H9 (cell line): ENCODE data around the gene TTC27. TPM values are rescaled to one million over a fixed set of nuclear protein-coding genes. Genes with fewer than 3 reads are reported as not detected.

ENCODE experiments used
- DNase-seq: peaks from one replicate; pipeline ENCODE4 v3.0.0-alpha.2; 2017
- H2AFZ ChIP-seq: one replicate; pipeline ENCODE4 v1.6.1; 2013; ENCODE audit warnings: mild to moderate bottlenecking, low read length, control low read depth, moderate library complexity
- H2AK5ac ChIP-seq: 2 replicates; pipeline ENCODE4 v1.6.1; 2013; ENCODE audit warnings: low read length, control low read depth, mixed read lengths; ENCODE audit not compliant: insufficient read length
- H2BK120ac ChIP-seq: one replicate; pipeline ENCODE4 v1.6.1; 2013; ENCODE audit warnings: low read depth, mild to moderate bottlenecking, low read length, control low read depth, inconsistent platforms; ENCODE audit not compliant: poor library complexity, severe bottlenecking
- H2BK12ac ChIP-seq: 2 replicates; pipeline ENCODE4 v1.6.1; 2013; ENCODE audit warnings: low read length, control low read depth, mixed read lengths, low read depth; ENCODE audit not compliant: insufficient read length
- H2BK15ac ChIP-seq: 2 replicates; pipeline ENCODE4 v1.6.1; 2013; ENCODE audit warnings: low read depth, low read length, control low read depth
- H2BK20ac ChIP-seq: one replicate; pipeline ENCODE4 v1.6.1; 2013; ENCODE audit warnings: low read depth, mild to moderate bottlenecking, low read length, control low read depth, inconsistent platforms; ENCODE audit not compliant: poor library complexity, severe bottlenecking
- H2BK5ac ChIP-seq: 2 replicates; pipeline ENCODE4 v1.6.1; 2013; ENCODE audit warnings: low read length, control low read depth, mixed read lengths; ENCODE audit not compliant: insufficient read length
- H3K14ac ChIP-seq: 2 replicates; pipeline ENCODE4 v1.6.1; 2013; ENCODE audit warnings: low read length, control low read depth; ENCODE audit not compliant: insufficient read depth
- H3K18ac ChIP-seq: 2 replicates; pipeline ENCODE4 v1.6.1; 2013; ENCODE audit warnings: low read depth, mild to moderate bottlenecking, mixed read lengths, low read length, control low read depth; ENCODE audit not compliant: insufficient read length
- H3K23ac ChIP-seq: 2 replicates; pipeline ENCODE4 v1.6.1; 2013; ENCODE audit warnings: low read length, control low read depth, mixed read lengths, low read depth; ENCODE audit not compliant: insufficient read length
- H3K23me2 ChIP-seq: 2 replicates; pipeline ENCODE4 v1.6.1; 2013; ENCODE audit warnings: low read depth, mild to moderate bottlenecking, mixed read lengths, low read length, control low read depth; ENCODE audit not compliant: insufficient read length, poor library complexity, severe bottlenecking
- H3K27ac ChIP-seq: 2 replicates; pipeline ENCODE4 v1.5.1; 2013; ENCODE audit warnings: low read length, control low read depth, mixed read lengths, low read depth; ENCODE audit not compliant: insufficient read length
- H3K27me3 ChIP-seq: 2 replicates; pipeline ENCODE4 v1.6.1; 2013; ENCODE audit warnings: low read length, control low read depth, inconsistent platforms; ENCODE audit not compliant: insufficient read depth
- H3K4ac ChIP-seq: 2 replicates; pipeline ENCODE4 v1.6.1; 2013; ENCODE audit warnings: low read depth, mild to moderate bottlenecking, control low read depth, inconsistent platforms, low read length, moderate library complexity
- H3K4me1 ChIP-seq: 2 replicates; pipeline ENCODE4 v1.6.1; 2013; ENCODE audit warnings: low read length, control low read depth, inconsistent platforms; ENCODE audit not compliant: insufficient read depth
- H3K4me2 ChIP-seq: 2 replicates; pipeline ENCODE4 v1.6.1; 2013; ENCODE audit warnings: low read length, control low read depth, mixed read lengths; ENCODE audit not compliant: insufficient read length, insufficient read depth
- H3K56ac ChIP-seq: 2 replicates; pipeline ENCODE4 v1.6.1; 2013; ENCODE audit warnings: low read depth, mild to moderate bottlenecking, mixed read lengths, low read length, control low read depth; ENCODE audit not compliant: insufficient read length
- H3K79me1 ChIP-seq: 2 replicates; pipeline ENCODE4 v1.6.1; 2013; ENCODE audit warnings: low read depth, mild to moderate bottlenecking, moderate library complexity, low read length, control low read depth, inconsistent platforms; ENCODE audit not compliant: insufficient read depth, poor library complexity, severe bottlenecking
- H3K79me2 ChIP-seq: 2 replicates; pipeline ENCODE4 v1.6.1; 2013; ENCODE audit warnings: low read length, control low read depth, inconsistent platforms; ENCODE audit not compliant: insufficient read depth
- H3K9ac ChIP-seq: 2 replicates; pipeline ENCODE4 v1.6.1; 2013; ENCODE audit warnings: low read length, control low read depth, mixed read lengths; ENCODE audit not compliant: insufficient read length; ENCODE audit errors: extremely low read depth
- H3K9me3 ChIP-seq: one replicate; pipeline ENCODE4 v1.6.1; 2013; ENCODE audit warnings: low read depth, low read length, inconsistent platforms; ENCODE audit not compliant: control insufficient read depth
- H3T11ph ChIP-seq: one replicate; pipeline ENCODE4 v1.6.1; 2013; ENCODE audit warnings: mild to moderate bottlenecking, low read length, control low read depth, inconsistent platforms
- H4K20me1 ChIP-seq: one replicate; pipeline ENCODE4 v1.6.1; 2013; ENCODE audit not compliant: control insufficient read depth, insufficient read length, insufficient read depth
- H4K5ac ChIP-seq: 2 replicates; pipeline ENCODE4 v1.6.1; 2013; ENCODE audit warnings: low read depth, mild to moderate bottlenecking, mixed read lengths, low read length, control low read depth; ENCODE audit not compliant: insufficient read length
- H4K8ac ChIP-seq: replicated peaks from 2 replicates; pipeline ENCODE4 v1.6.1; 2013; ENCODE audit warnings: low read length, control low read depth, mixed read lengths, low read depth; ENCODE audit not compliant: insufficient read length
- H4K91ac ChIP-seq: 2 replicates; pipeline ENCODE4 v1.6.1; 2013; ENCODE audit warnings: low read depth, mild to moderate bottlenecking, moderate library complexity, mixed read lengths, low read length, control low read depth; ENCODE audit not compliant: insufficient read length
- H3K27ac Mint-ChIP-seq, 3 experiments: 2 replicates in 2 of 3; 3 replicates in 1 of 3; pipeline ENCODE4 v1.8.0; 2020 to 2021; ENCODE audit warnings: mixed read lengths in 3 of 3, mild to moderate bottlenecking in 1 of 3, moderate library complexity in 1 of 3
- H3K27me3 Mint-ChIP-seq: 2 replicates; pipeline ENCODE4 v1.8.0; 2021; ENCODE audit warnings: low read depth, mild to moderate bottlenecking, moderate library complexity, mixed read lengths
- H3K36me3 Mint-ChIP-seq, 3 experiments: 2 replicates in 2 of 3; 3 replicates in 1 of 3; pipeline ENCODE4 v1.8.0; 2020 to 2021; ENCODE audit warnings: low read depth in 3 of 3, mixed read lengths in 3 of 3; ENCODE audit not compliant: insufficient read depth in 1 of 3
- H3K4me1 Mint-ChIP-seq, 2 experiments: 2 replicates each; pipeline ENCODE4 v1.8.0; 2020; ENCODE audit warnings: mixed read lengths in 2 of 2
- H3K4me3 Mint-ChIP-seq, 2 experiments: 2 replicates in 1 of 2; 3 replicates in 1 of 2; pipeline ENCODE4 v1.8.0; 2020 to 2021; ENCODE audit warnings: mild to moderate bottlenecking in 2 of 2, mixed read lengths in 2 of 2, moderate library complexity in 1 of 2
- H3K9me3 Mint-ChIP-seq, 2 experiments: 2 replicates in 1 of 2; 3 replicates in 1 of 2; pipeline ENCODE4 v1.8.0; 2020; ENCODE audit warnings: mild to moderate bottlenecking in 2 of 2, mixed read lengths in 2 of 2, moderate library complexity in 1 of 2
- WGBS: extraction: QIAGEN DNeasy Blood & Tissue Kit; methylation state at CpG from one replicate; pipeline ENCODE4 v1.1.7; 2013; ENCODE audit warnings: missing lambda C conversion rate, low lambda C conversion rate, mixed read lengths; ENCODE audit not compliant: insufficient read length; ENCODE audit errors: extremely low coverage; 5-methylcytosine and 5-hydroxymethylcytosine counted together
- total RNA-seq: library from RNA; stranded (reverse); gene quantifications from 2 replicates; pipeline ENCODE4 v1.2.1, GENCODE V29; 2021
- TF ChIP-seq, protein P1 (sequence below): fragments of 200-600 bp; sonication (generic); conservative IDR thresholded peaks from 3 replicates; pipeline ENCODE4 v1.8.0; 2021; ENCODE audit warnings: antibody characterized with exemption, mild to moderate bottlenecking

TTC27 gene
- total RNA-seq, 1 experiment from 2014 or later = 26.0 TPM

DNA sequence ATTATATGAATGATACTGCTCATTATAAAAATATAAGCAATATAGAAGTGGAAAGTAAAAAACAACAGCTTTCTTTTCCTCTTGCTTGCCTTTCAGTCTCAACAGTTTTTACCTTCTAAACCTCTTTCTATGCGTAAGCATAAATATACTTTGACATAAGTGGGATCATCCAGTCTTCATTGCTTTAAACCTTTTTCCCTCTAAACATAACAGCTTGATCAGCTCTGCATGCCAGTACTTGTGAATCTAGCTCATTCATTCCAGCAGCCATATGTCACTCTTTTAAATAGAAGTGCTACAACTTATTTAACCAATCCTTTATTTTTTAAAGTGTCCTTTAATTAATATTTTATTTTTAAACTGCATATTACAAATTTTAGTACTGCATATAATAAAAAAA is 88.1 kb downstream of the TTC27 start:
- Histone ChIP-seq H3K4me1 (no peaks in the 10 kb centered on the region), H3K14ac (no peak overlapping the region), H3K4me2 (no peak overlapping the region), H2BK15ac (no peak overlapping the region), H2BK12ac (no peak overlapping the region), H3K18ac (no peak overlapping the region), H3K4ac (no peak overlapping the region), H2AK5ac (no peak overlapping the region), H3K27me3 (no peaks in the 10 kb centered on the region), H4K8ac (no peak overlapping the region), H3K56ac (no peak overlapping the region), H3K9ac (no peak overlapping the region), H3K79me2 (no peaks in the 10 kb centered on the region; the same call in 1 of the 2 replicates), H3T11ph (no peak overlapping the region), H3K27ac (no peak overlapping the region), H2BK5ac (no peak overlapping the region), H3K23ac (no peak overlapping the region), H2AFZ (no peak overlapping the region), H4K5ac (no peak overlapping the region), H2BK20ac (no peak overlapping the region), H2BK120ac (no peak overlapping the region), H4K91ac (no peak overlapping the region), H3K9me3 (no peaks in the 10 kb centered on the region), H3K23me2 (no peaks in the 10 kb centered on the region), H3K79me1 (no peaks in the 10 kb centered on the region), H4K20me1 (no peaks in the 10 kb centered on the region)
- H3K36me3 Mint-ChIP-seq = peaks cover 0 to 6% (median 4%) of the 10 kb centered on the region in 3 experiments; a peak in 4 of 7 replicates
- no peaks in the 10 kb centered on the region for H3K27me3 Mint-ChIP-seq
- no CpG with 5 or more reads among the region's 1 CpG for WGBS
- TF ChIP-seq, protein P1, sequence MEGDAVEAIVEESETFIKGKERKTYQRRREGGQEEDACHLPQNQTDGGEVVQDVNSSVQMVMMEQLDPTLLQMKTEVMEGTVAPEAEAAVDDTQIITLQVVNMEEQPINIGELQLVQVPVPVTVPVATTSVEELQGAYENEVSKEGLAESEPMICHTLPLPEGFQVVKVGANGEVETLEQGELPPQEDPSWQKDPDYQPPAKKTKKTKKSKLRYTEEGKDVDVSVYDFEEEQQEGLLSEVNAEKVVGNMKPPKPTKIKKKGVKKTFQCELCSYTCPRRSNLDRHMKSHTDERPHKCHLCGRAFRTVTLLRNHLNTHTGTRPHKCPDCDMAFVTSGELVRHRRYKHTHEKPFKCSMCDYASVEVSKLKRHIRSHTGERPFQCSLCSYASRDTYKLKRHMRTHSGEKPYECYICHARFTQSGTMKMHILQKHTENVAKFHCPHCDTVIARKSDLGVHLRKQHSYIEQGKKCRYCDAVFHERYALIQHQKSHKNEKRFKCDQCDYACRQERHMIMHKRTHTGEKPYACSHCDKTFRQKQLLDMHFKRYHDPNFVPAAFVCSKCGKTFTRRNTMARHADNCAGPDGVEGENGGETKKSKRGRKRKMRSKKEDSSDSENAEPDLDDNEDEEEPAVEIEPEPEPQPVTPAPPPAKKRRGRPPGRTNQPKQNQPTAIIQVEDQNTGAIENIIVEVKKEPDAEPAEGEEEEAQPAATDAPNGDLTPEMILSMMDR = no peak
- H3K27ac Mint-ChIP-seq = no peak overlapping the region; a peak in 1 of 7 replicates
- no peak overlapping the region for H3K4me3 Mint-ChIP-seq
- H3K9me3 Mint-ChIP-seq = no peaks in the 10 kb centered on the region
- DNase-seq = no peak
- H3K4me1 Mint-ChIP-seq = no peaks in the 10 kb centered on the region
